GM12878 (cell line): ENCODE results near the gene ENTREP3. TPM values are rescaled to one million over a fixed set of nuclear protein-coding genes. Genes with fewer than 3 reads are reported as not detected.

Experiments
- CBX3 ChIP-seq: fragments of 200-600 bp; sonication (generic); IDR thresholded peaks from 2 replicates; pipeline ENCODE4 v1.6.1; 2016; ENCODE audit warnings: low read depth, borderline replicate concordance
- CREM ChIP-seq: IDR thresholded peaks from 2 replicates; pipeline ENCODE4 v1.6.1; 2014; ENCODE audit warnings: antibody characterized with exemption, low read depth
- CUX1 ChIP-seq: IDR thresholded peaks from 2 replicates; pipeline ENCODE4 v1.6.1; 2012; ENCODE audit warnings: improper control_type of control experiment, low read depth, low read length; ENCODE audit not compliant: insufficient replicate concordance
- FOS ChIP-seq: IDR thresholded peaks from 3 replicates; pipeline ENCODE4 v1.6.1; 2011; ENCODE audit warnings: borderline replicate concordance; ENCODE audit not compliant: insufficient read length; ENCODE audit errors: extremely low read depth
- GATAD2B ChIP-seq: fragments of 450-650 bp; conservative IDR thresholded peaks from 2 replicates; pipeline ENCODE4 v1.6.1; 2017; ENCODE audit warnings: low read depth, mild to moderate bottlenecking, moderate library complexity
- HDAC2 ChIP-seq: fragments of 200-600 bp; sonication (generic); IDR thresholded peaks from 2 replicates; pipeline ENCODE4 v1.6.1; 2017
- NFIC ChIP-seq: IDR thresholded peaks from 2 replicates; pipeline ENCODE4 v1.6.1; 2012; ENCODE audit warnings: low read depth, mild to moderate bottlenecking, inconsistent platforms, low read length, moderate library complexity
- PKNOX1 ChIP-seq: fragments of 450-650 bp; IDR thresholded peaks from 2 replicates; pipeline ENCODE4 v1.6.1; 2016; ENCODE audit warnings: mild to moderate bottlenecking
- SUPT20H ChIP-seq: IDR thresholded peaks from 2 replicates; pipeline ENCODE4 v1.6.1; 2011; ENCODE audit warnings: low read depth, mild to moderate bottlenecking, low read length, moderate library complexity, borderline replicate concordance; ENCODE audit not compliant: control insufficient read depth
- ZBTB11 ChIP-seq: fragments of 450-650 bp; formaldehyde crosslinking; IDR thresholded peaks from 2 replicates; pipeline ENCODE4 v1.5.0; 2022; ENCODE audit warnings: mild to moderate bottlenecking, missing genetic modification characterization
- polyA plus RNA-seq, 11 experiments: library from polyadenylated mRNA; depleted of rRNA in 4 of 11; unstranded in 6 of 11; stranded (reverse) in 5 of 11; fragments of >200 nt; fragmentation: Nextera tagmentation in 4 of 11; fragmentation: Illumina TruSeq in 1 of 11; extraction: Ambion mirVana in 4 of 11; extraction: Trizol in 1 of 11; gene quantifications; 1 replicate in 1 of 11; 2 replicates in 10 of 11; pipeline versions ENCODE4 v1.2.1 to v1.2.3, GENCODE V29; 2011 to 2016; ENCODE audit warnings: inconsistent platforms in 2 of 11, missing spikeins in 2 of 11, low read depth in 1 of 11
- total RNA-seq, 4 experiments: library from RNA; depleted of rRNA in 3 of 4; stranded (reverse); fragments of >200 nt in 3 of 4; fragmentation: Illumina TruSeq in 1 of 4; extraction: Trizol in 1 of 4; gene quantifications; 2 replicates each; pipeline versions ENCODE4 v1.2.1 to v1.2.3, GENCODE V29; 2013 to 2021
- TF ChIP-seq, protein P1 (sequence below): fragments of 450-650 bp; IDR thresholded peaks from 2 replicates; pipeline ENCODE4 v1.6.1; 2017; ENCODE audit warnings: mild to moderate bottlenecking, moderate library complexity
- TF ChIP-seq, protein P2 (sequence below): fragments of 450-650 bp; IDR thresholded peaks from 2 replicates; pipeline ENCODE4 v1.6.1; 2017; ENCODE audit warnings: borderline replicate concordance

ENTREP3 gene
- total and polyA plus RNA-seq, 10 of the 15 experiments (the other 5 are each of a cell fraction or from before 2014, with no cell fraction given) = 1.7 to 31.8 (median 3.9) TPM

DNA sequence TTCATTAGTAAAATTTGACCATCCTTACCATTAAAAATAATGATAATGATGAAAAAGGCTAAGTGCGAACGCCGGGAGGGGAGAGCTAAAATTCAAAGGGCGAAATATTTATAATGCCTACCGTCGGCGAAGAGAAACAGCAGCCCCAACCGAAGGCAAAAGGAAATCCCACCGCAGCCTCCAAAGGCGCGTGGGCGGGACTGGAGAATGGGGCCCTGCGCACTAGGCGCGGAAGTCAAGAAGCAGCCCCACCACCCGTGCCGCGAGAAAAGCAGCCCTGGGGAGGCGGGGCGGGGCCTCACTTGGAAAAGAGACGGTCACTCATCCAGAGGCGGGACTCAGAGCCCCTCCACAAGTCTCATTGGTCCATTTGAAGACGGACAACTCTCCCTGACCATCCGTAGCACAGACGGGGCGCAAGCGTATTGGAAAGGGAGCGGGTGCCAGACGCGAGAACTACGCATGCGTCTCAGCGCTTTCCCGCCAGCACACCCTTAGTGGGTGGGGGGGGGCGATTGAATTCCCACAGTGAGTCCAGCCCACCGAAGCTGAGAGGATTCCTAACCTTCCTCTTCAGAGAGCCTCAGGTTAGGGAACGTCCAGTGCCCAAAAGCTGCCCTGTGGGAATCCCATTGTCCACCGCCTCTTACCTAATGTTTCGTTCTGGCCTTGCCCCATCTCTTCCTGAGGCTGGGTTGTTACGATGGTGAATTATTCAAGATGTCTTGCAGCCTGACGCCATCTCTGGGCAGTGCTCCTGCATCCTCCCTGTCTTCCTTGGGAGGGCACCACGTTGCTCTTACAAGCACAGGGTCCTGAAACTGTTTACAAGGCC, 27.8 kb downstream of the ENTREP3 start (continued):
- no peak for TF ChIP-seq SUPT20H
- TF ChIP-seq ZBTB11 = no peak
- TF ChIP-seq CUX1 = no peak
- no peak for TF ChIP-seq CBX3
- TF ChIP-seq HDAC2 = no peak
- no peak; the same call in 1 of the 2 replicates for TF ChIP-seq GATAD2B
- TF ChIP-seq, protein P1, sequence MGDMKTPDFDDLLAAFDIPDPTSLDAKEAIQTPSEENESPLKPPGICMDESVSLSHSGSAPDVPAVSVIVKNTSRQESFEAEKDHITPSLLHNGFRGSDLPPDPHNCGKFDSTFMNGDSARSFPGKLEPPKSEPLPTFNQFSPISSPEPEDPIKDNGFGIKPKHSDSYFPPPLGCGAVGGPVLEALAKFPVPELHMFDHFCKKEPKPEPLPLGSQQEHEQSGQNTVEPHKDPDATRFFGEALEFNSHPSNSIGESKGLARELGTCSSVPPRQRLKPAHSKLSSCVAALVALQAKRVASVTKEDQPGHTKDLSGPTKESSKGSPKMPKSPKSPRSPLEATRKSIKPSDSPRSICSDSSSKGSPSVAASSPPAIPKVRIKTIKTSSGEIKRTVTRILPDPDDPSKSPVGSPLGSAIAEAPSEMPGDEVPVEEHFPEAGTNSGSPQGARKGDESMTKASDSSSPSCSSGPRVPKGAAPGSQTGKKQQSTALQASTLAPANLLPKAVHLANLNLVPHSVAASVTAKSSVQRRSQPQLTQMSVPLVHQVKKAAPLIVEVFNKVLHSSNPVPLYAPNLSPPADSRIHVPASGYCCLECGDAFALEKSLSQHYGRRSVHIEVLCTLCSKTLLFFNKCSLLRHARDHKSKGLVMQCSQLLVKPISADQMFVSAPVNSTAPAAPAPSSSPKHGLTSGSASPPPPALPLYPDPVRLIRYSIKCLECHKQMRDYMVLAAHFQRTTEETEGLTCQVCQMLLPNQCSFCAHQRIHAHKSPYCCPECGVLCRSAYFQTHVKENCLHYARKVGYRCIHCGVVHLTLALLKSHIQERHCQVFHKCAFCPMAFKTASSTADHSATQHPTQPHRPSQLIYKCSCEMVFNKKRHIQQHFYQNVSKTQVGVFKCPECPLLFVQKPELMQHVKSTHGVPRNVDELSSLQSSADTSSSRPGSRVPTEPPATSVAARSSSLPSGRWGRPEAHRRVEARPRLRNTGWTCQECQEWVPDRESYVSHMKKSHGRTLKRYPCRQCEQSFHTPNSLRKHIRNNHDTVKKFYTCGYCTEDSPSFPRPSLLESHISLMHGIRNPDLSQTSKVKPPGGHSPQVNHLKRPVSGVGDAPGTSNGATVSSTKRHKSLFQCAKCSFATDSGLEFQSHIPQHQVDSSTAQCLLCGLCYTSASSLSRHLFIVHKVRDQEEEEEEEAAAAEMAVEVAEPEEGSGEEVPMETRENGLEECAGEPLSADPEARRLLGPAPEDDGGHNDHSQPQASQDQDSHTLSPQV = no peak
- TF ChIP-seq CREM = peak; percentile 25; the same call in 1 of the 2 replicates
- peak; percentile 20; the same call in 1 of the 2 replicates for TF ChIP-seq NFIC
- TF ChIP-seq, protein P2, sequence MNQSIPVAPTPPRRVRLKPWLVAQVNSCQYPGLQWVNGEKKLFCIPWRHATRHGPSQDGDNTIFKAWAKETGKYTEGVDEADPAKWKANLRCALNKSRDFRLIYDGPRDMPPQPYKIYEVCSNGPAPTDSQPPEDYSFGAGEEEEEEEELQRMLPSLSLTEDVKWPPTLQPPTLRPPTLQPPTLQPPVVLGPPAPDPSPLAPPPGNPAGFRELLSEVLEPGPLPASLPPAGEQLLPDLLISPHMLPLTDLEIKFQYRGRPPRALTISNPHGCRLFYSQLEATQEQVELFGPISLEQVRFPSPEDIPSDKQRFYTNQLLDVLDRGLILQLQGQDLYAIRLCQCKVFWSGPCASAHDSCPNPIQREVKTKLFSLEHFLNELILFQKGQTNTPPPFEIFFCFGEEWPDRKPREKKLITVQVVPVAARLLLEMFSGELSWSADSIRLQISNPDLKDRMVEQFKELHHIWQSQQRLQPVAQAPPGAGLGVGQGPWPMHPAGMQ = no peak
- TF ChIP-seq PKNOX1 = peak; percentile 98
- peak; percentile 65 for TF ChIP-seq FOS
